H9 (cell line): ENCODE results near the gene ARAP2. TPM values are rescaled to one million over a fixed set of nuclear protein-coding genes. Genes with fewer than 3 reads are reported as not detected.

Source experiments
- DNase-seq: peaks from one replicate; pipeline ENCODE4 v3.0.0-alpha.2; 2017
- H2AFZ ChIP-seq: one replicate; pipeline ENCODE4 v1.6.1; 2013; ENCODE audit warnings: mild to moderate bottlenecking, low read length, control low read depth, moderate library complexity
- H2AK5ac ChIP-seq: 2 replicates; pipeline ENCODE4 v1.6.1; 2013; ENCODE audit warnings: low read length, control low read depth, mixed read lengths; ENCODE audit not compliant: insufficient read length
- H2BK120ac ChIP-seq: one replicate; pipeline ENCODE4 v1.6.1; 2013; ENCODE audit warnings: low read depth, mild to moderate bottlenecking, low read length, control low read depth, inconsistent platforms; ENCODE audit not compliant: poor library complexity, severe bottlenecking
- H2BK12ac ChIP-seq: 2 replicates; pipeline ENCODE4 v1.6.1; 2013; ENCODE audit warnings: low read length, control low read depth, mixed read lengths, low read depth; ENCODE audit not compliant: insufficient read length
- H2BK15ac ChIP-seq: 2 replicates; pipeline ENCODE4 v1.6.1; 2013; ENCODE audit warnings: low read depth, low read length, control low read depth
- H2BK20ac ChIP-seq: one replicate; pipeline ENCODE4 v1.6.1; 2013; ENCODE audit warnings: low read depth, mild to moderate bottlenecking, low read length, control low read depth, inconsistent platforms; ENCODE audit not compliant: poor library complexity, severe bottlenecking
- H2BK5ac ChIP-seq: 2 replicates; pipeline ENCODE4 v1.6.1; 2013; ENCODE audit warnings: low read length, control low read depth, mixed read lengths; ENCODE audit not compliant: insufficient read length
- H3K14ac ChIP-seq: 2 replicates; pipeline ENCODE4 v1.6.1; 2013; ENCODE audit warnings: low read length, control low read depth; ENCODE audit not compliant: insufficient read depth
- H3K18ac ChIP-seq: 2 replicates; pipeline ENCODE4 v1.6.1; 2013; ENCODE audit warnings: low read depth, mild to moderate bottlenecking, mixed read lengths, low read length, control low read depth; ENCODE audit not compliant: insufficient read length
- H3K23ac ChIP-seq: 2 replicates; pipeline ENCODE4 v1.6.1; 2013; ENCODE audit warnings: low read length, control low read depth, mixed read lengths, low read depth; ENCODE audit not compliant: insufficient read length
- H3K23me2 ChIP-seq: 2 replicates; pipeline ENCODE4 v1.6.1; 2013; ENCODE audit warnings: low read depth, mild to moderate bottlenecking, mixed read lengths, low read length, control low read depth; ENCODE audit not compliant: insufficient read length, poor library complexity, severe bottlenecking
- H3K27ac ChIP-seq: 2 replicates; pipeline ENCODE4 v1.5.1; 2013; ENCODE audit warnings: low read length, control low read depth, mixed read lengths, low read depth; ENCODE audit not compliant: insufficient read length
- H3K27me3 ChIP-seq: 2 replicates; pipeline ENCODE4 v1.6.1; 2013; ENCODE audit warnings: low read length, control low read depth, inconsistent platforms; ENCODE audit not compliant: insufficient read depth
- H3K4ac ChIP-seq: 2 replicates; pipeline ENCODE4 v1.6.1; 2013; ENCODE audit warnings: low read depth, mild to moderate bottlenecking, control low read depth, inconsistent platforms, low read length, moderate library complexity
- H3K4me1 ChIP-seq: 2 replicates; pipeline ENCODE4 v1.6.1; 2013; ENCODE audit warnings: low read length, control low read depth, inconsistent platforms; ENCODE audit not compliant: insufficient read depth
- H3K4me2 ChIP-seq: 2 replicates; pipeline ENCODE4 v1.6.1; 2013; ENCODE audit warnings: low read length, control low read depth, mixed read lengths; ENCODE audit not compliant: insufficient read length, insufficient read depth
- H3K56ac ChIP-seq: 2 replicates; pipeline ENCODE4 v1.6.1; 2013; ENCODE audit warnings: low read depth, mild to moderate bottlenecking, mixed read lengths, low read length, control low read depth; ENCODE audit not compliant: insufficient read length
- H3K79me1 ChIP-seq: 2 replicates; pipeline ENCODE4 v1.6.1; 2013; ENCODE audit warnings: low read depth, mild to moderate bottlenecking, moderate library complexity, low read length, control low read depth, inconsistent platforms; ENCODE audit not compliant: insufficient read depth, poor library complexity, severe bottlenecking
- H3K79me2 ChIP-seq: 2 replicates; pipeline ENCODE4 v1.6.1; 2013; ENCODE audit warnings: low read length, control low read depth, inconsistent platforms; ENCODE audit not compliant: insufficient read depth
- H3K9ac ChIP-seq: 2 replicates; pipeline ENCODE4 v1.6.1; 2013; ENCODE audit warnings: low read length, control low read depth, mixed read lengths; ENCODE audit not compliant: insufficient read length; ENCODE audit errors: extremely low read depth
- H3K9me3 ChIP-seq: one replicate; pipeline ENCODE4 v1.6.1; 2013; ENCODE audit warnings: low read depth, low read length, inconsistent platforms; ENCODE audit not compliant: control insufficient read depth
- H3T11ph ChIP-seq: one replicate; pipeline ENCODE4 v1.6.1; 2013; ENCODE audit warnings: mild to moderate bottlenecking, low read length, control low read depth, inconsistent platforms
- H4K20me1 ChIP-seq: one replicate; pipeline ENCODE4 v1.6.1; 2013; ENCODE audit not compliant: control insufficient read depth, insufficient read length, insufficient read depth
- H4K5ac ChIP-seq: 2 replicates; pipeline ENCODE4 v1.6.1; 2013; ENCODE audit warnings: low read depth, mild to moderate bottlenecking, mixed read lengths, low read length, control low read depth; ENCODE audit not compliant: insufficient read length
- H4K8ac ChIP-seq: replicated peaks from 2 replicates; pipeline ENCODE4 v1.6.1; 2013; ENCODE audit warnings: low read length, control low read depth, mixed read lengths, low read depth; ENCODE audit not compliant: insufficient read length
- H4K91ac ChIP-seq: 2 replicates; pipeline ENCODE4 v1.6.1; 2013; ENCODE audit warnings: low read depth, mild to moderate bottlenecking, moderate library complexity, mixed read lengths, low read length, control low read depth; ENCODE audit not compliant: insufficient read length
- H3K27ac Mint-ChIP-seq, 3 experiments: 2 replicates in 2 of 3; 3 replicates in 1 of 3; pipeline ENCODE4 v1.8.0; 2020 to 2021; ENCODE audit warnings: mixed read lengths in 3 of 3, mild to moderate bottlenecking in 1 of 3, moderate library complexity in 1 of 3
- H3K27me3 Mint-ChIP-seq: 2 replicates; pipeline ENCODE4 v1.8.0; 2021; ENCODE audit warnings: low read depth, mild to moderate bottlenecking, moderate library complexity, mixed read lengths
- H3K36me3 Mint-ChIP-seq, 3 experiments: 2 replicates in 2 of 3; 3 replicates in 1 of 3; pipeline ENCODE4 v1.8.0; 2020 to 2021; ENCODE audit warnings: low read depth in 3 of 3, mixed read lengths in 3 of 3; ENCODE audit not compliant: insufficient read depth in 1 of 3
- H3K4me1 Mint-ChIP-seq, 2 experiments: 2 replicates each; pipeline ENCODE4 v1.8.0; 2020; ENCODE audit warnings: mixed read lengths in 2 of 2
- H3K4me3 Mint-ChIP-seq, 2 experiments: 2 replicates in 1 of 2; 3 replicates in 1 of 2; pipeline ENCODE4 v1.8.0; 2020 to 2021; ENCODE audit warnings: mild to moderate bottlenecking in 2 of 2, mixed read lengths in 2 of 2, moderate library complexity in 1 of 2
- H3K9me3 Mint-ChIP-seq, 2 experiments: 2 replicates in 1 of 2; 3 replicates in 1 of 2; pipeline ENCODE4 v1.8.0; 2020; ENCODE audit warnings: mild to moderate bottlenecking in 2 of 2, mixed read lengths in 2 of 2, moderate library complexity in 1 of 2
- CTCF ChIP-seq: fragments of 200-600 bp; sonication (generic); conservative IDR thresholded peaks from 3 replicates; pipeline ENCODE4 v1.8.0; 2021; ENCODE audit warnings: antibody characterized with exemption, mild to moderate bottlenecking
- WGBS: extraction: QIAGEN DNeasy Blood & Tissue Kit; methylation state at CpG from one replicate; pipeline ENCODE4 v1.1.7; 2013; ENCODE audit warnings: missing lambda C conversion rate, low lambda C conversion rate, mixed read lengths; ENCODE audit not compliant: insufficient read length; ENCODE audit errors: extremely low coverage; 5-methylcytosine and 5-hydroxymethylcytosine counted together
- long read RNA-seq: library from polyadenylated mRNA; unstranded; transcript quantifications from one replicate; pipeline ENCODE4 v2.0.0, GENCODE V29; 2020
- total RNA-seq: library from RNA; stranded (reverse); gene quantifications from 2 replicates; pipeline ENCODE4 v1.2.1, GENCODE V29; 2021

Gene ARAP2, protein sequence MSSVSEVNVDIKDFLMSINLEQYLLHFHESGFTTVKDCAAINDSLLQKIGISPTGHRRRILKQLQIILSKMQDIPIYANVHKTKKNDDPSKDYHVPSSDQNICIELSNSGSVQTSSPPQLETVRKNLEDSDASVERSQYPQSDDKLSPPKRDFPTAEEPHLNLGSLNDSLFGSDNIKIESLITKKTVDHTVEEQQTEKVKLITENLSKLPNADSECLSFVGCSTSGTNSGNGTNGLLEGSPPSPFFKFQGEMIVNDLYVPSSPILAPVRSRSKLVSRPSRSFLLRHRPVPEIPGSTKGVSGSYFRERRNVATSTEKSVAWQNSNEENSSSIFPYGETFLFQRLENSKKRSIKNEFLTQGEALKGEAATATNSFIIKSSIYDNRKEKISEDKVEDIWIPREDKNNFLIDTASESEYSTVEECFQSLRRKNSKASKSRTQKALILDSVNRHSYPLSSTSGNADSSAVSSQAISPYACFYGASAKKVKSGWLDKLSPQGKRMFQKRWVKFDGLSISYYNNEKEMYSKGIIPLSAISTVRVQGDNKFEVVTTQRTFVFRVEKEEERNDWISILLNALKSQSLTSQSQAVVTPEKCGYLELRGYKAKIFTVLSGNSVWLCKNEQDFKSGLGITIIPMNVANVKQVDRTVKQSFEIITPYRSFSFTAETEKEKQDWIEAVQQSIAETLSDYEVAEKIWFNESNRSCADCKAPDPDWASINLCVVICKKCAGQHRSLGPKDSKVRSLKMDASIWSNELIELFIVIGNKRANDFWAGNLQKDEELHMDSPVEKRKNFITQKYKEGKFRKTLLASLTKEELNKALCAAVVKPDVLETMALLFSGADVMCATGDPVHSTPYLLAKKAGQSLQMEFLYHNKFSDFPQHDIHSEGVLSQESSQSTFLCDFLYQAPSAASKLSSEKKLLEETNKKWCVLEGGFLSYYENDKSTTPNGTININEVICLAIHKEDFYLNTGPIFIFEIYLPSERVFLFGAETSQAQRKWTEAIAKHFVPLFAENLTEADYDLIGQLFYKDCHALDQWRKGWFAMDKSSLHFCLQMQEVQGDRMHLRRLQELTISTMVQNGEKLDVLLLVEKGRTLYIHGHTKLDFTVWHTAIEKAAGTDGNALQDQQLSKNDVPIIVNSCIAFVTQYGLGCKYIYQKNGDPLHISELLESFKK (N-terminal part only)
- 6.3 TPM in 2 replicates for total RNA-seq
- long read RNA-seq, partial matches to known transcripts: 4 of 6 reads
- long read RNA-seq, other reads (novel, unspliced or antisense): 2 of 6 reads

- no peak within 1 kb of the TSS for H3K4ac ChIP-seq
- no peak within 1 kb of the TSS for H3K27ac ChIP-seq
- H3K23ac ChIP-seq: no peak within 1 kb of the TSS
- no peaks in the 10 kb centered on the region for H3K9me3 ChIP-seq
- no CpG with 5 or more reads among the region's 81 CpGs for WGBS
- Mint-ChIP-seq H3K27ac (no peak within 1 kb of the TSS), H3K36me3 (no peaks in the 10 kb centered on the region; a peak in 1 of 7 replicates), H3K27me3 (peaks cover 37% of the 10 kb centered on the region), H3K4me1 (peaks cover 10 to 13% of the 10 kb centered on the region in 2 experiments), H3K4me3 (peak within 1 kb of the TSS; percentile 78 to 87), H3K9me3 (no peaks in the 10 kb centered on the region)
- H2BK5ac ChIP-seq: no peak within 1 kb of the TSS
- H2BK12ac ChIP-seq: no peak within 1 kb of the TSS
- no peak within 1 kb of the TSS for H2BK20ac ChIP-seq
- no peak within 1 kb of the TSS for H4K8ac ChIP-seq
- peak within 1 kb of the TSS; percentile 85; the same call in 1 of the 2 replicates for H3K14ac ChIP-seq
- H3K18ac ChIP-seq: no peak within 1 kb of the TSS
- H4K5ac ChIP-seq: no peak within 1 kb of the TSS
- H2BK120ac ChIP-seq: no peak within 1 kb of the TSS
- peak within 1 kb of the TSS; percentile 79 for H3K4me2 ChIP-seq
- H3K9ac ChIP-seq: peak within 1 kb of the TSS; percentile 55
- H3K27me3 ChIP-seq: no peaks in the 10 kb centered on the region
- no peaks in the 10 kb centered on the region for H3K79me1 ChIP-seq
- H3T11ph ChIP-seq: no peak within 1 kb of the TSS
- TF ChIP-seq CTCF: peak; percentile 21; the same call in 1 of the 3 replicates
- peak; percentile 51 for DNase-seq
- no peaks in the 10 kb centered on the region for H3K79me2 ChIP-seq
- H2AK5ac ChIP-seq: no peak within 1 kb of the TSS
- no peaks in the 10 kb centered on the region for H4K20me1 ChIP-seq
- no peaks in the 10 kb centered on the region for H3K4me1 ChIP-seq
- no peak within 1 kb of the TSS for H3K56ac ChIP-seq
- no peak within 1 kb of the TSS for H2AFZ ChIP-seq
- H4K91ac ChIP-seq: no peak within 1 kb of the TSS
- H2BK15ac ChIP-seq: no peak within 1 kb of the TSS
- H3K23me2 ChIP-seq: no peaks in the 10 kb centered on the region
These were observed at the start of gene ARAP2 for GRCh38 chr4:36244257-36245082. TSS of gene ARAP2 (minus strand) at chr4:36244514. CDS start at chr4:36229486, 15,028 bp downstream.
